ENCODE measurements around the gene GLCE.

GRCh38 chr15:69154684-69155083 is 5.8 kb upstream of the GLCE start:
- no peak for TF ChIP-seq POLR2A (IDR thresholded peaks at IDR 0.05; ENCODE audit: low read depth, low read length)
- TF ChIP-seq TAF1 (IDR thresholded peaks at IDR 0.05; ENCODE audit: low read depth, low read length), result no peak
- no peak for TF ChIP-seq PAX5 (IDR thresholded peaks at IDR 0.05; ENCODE audit: insufficient read depth, low read length, severe bottlenecking)
